K562 (cell line): ENCODE data around the gene DUSP28. TPM values are rescaled to one million over a fixed set of nuclear protein-coding genes. Genes with fewer than 3 reads are reported as not detected.
A peak's percentile ranks its signal among the peaks of the same experiment; 100 is the strongest.

Experiments
- CAMTA2 ChIP-seq: fragments of 250-450 bp; sonication (Bioruptor Pico); conservative IDR thresholded peaks from 2 replicates; pipeline ENCODE4 v1.5.1; 2022
- COPS2 ChIP-seq: fragments of 450-650 bp; conservative IDR thresholded peaks from 2 replicates; pipeline ENCODE4 v1.6.1; 2016; ENCODE audit warnings: mild to moderate bottlenecking, moderate library complexity
- CTBP1 ChIP-seq: fragments of 450-650 bp; IDR thresholded peaks from 2 replicates; pipeline ENCODE4 v1.6.1; 2016; ENCODE audit warnings: borderline replicate concordance
- ETV1 ChIP-seq: fragments of 450-650 bp; conservative IDR thresholded peaks from 2 replicates; pipeline ENCODE4 v1.6.1; 2016; ENCODE audit warnings: missing genetic modification characterization, control low read depth, low read depth, missing compliant biosample characterization
- FOS ChIP-seq: IDR thresholded peaks from 3 replicates; pipeline ENCODE4 v1.6.1; 2011; ENCODE audit not compliant: insufficient read length; ENCODE audit errors: extremely low read depth
- MTA1 ChIP-seq: fragments of 450-650 bp; IDR thresholded peaks from 2 replicates; pipeline ENCODE4 v1.6.1; 2017; ENCODE audit warnings: borderline replicate concordance
- NR2C1 ChIP-seq, 2 experiments: fragments of 450-650 bp; IDR thresholded peaks; 2 replicates each; pipeline ENCODE4 v1.6.1; 2017; ENCODE audit warnings: mild to moderate bottlenecking in 2 of 2, antibody characterized with exemption in 1 of 2, inconsistent platforms in 1 of 2, missing compliant biosample characterization in 1 of 2, missing genetic modification characterization in 1 of 2
- POLR2A ChIP-seq: fragments of 450-650 bp; conservative IDR thresholded peaks from 2 replicates; pipeline ENCODE4 v1.6.1; 2016
- POLR2AphosphoS5 ChIP-seq: IDR thresholded peaks from 2 replicates; pipeline ENCODE4 v1.6.1; 2011; ENCODE audit warnings: mild to moderate bottlenecking, low read depth, low read length, moderate library complexity; ENCODE audit not compliant: control insufficient read depth, insufficient read depth
- RCOR1 ChIP-seq, 2 experiments: IDR thresholded peaks; 2 replicates each; pipeline ENCODE4 v1.6.1; 2012; ENCODE audit warnings: low read depth in 2 of 2, low read length in 2 of 2, borderline replicate concordance in 1 of 2, improper control_type of control experiment in 1 of 2
- YY1 ChIP-seq, 3 experiments: IDR thresholded peaks; 2 replicates each; pipeline ENCODE4 v1.6.1; 2011; ENCODE audit warnings: low read length in 2 of 3, mild to moderate bottlenecking in 2 of 3, moderate library complexity in 2 of 3, borderline replicate concordance in 1 of 3, control low read depth in 1 of 3, low read depth in 1 of 3; ENCODE audit not compliant: insufficient read depth in 3 of 3, insufficient replicate concordance in 2 of 3, control insufficient read depth in 1 of 3, insufficient read length in 1 of 3; ENCODE audit errors: extremely low read depth in 1 of 3
- ZBTB12 ChIP-seq: fragments of 250-450 bp; sonication (Bioruptor Pico); IDR thresholded peaks from 2 replicates; pipeline ENCODE4 v1.4.0; 2020
- ZBTB40 ChIP-seq, 2 experiments: fragments of 450-650 bp in 1 of 2; sonication (generic) in 1 of 2; formaldehyde crosslinking in 1 of 2; IDR thresholded peaks; 2 replicates each; pipeline versions ENCODE4 v1.7.1 to v1.9.0; 2016 to 2022; ENCODE audit warnings: inconsistent platforms in 1 of 2, mild to moderate bottlenecking in 1 of 2, missing genetic modification reagents in 1 of 2
- ZNF143 ChIP-seq: sonication (generic); formaldehyde crosslinking; IDR thresholded peaks from 2 replicates; pipeline ENCODE4 v1.9.0; 2022; ENCODE audit warnings: mild to moderate bottlenecking, missing genetic modification reagents
- ZNF644 ChIP-seq: fragments of 200-800 bp; sonication (Bioruptor generic); IDR thresholded peaks from 2 replicates; pipeline ENCODE4 v1.6.1; 2016; ENCODE audit warnings: low read depth, missing genetic modification characterization, missing compliant biosample characterization
- polyA plus RNA-seq, 8 experiments: library from polyadenylated mRNA; depleted of rRNA in 4 of 8; stranded (reverse) in 5 of 8; unstranded in 3 of 8; fragments of >200 nt; fragmentation: Nextera tagmentation in 2 of 8; fragmentation: Illumina TruSeq in 1 of 8; extraction: Ambion mirVana in 2 of 8; extraction: Trizol in 1 of 8; gene quantifications; 2 replicates each; pipeline versions ENCODE4 v1.2.1 to v1.2.3, GENCODE V29; 2011 to 2014; ENCODE audit warnings: inconsistent platforms in 1 of 8, missing spikeins in 1 of 8
- total RNA-seq, 7 experiments: library from RNA; depleted of rRNA in 6 of 7; stranded (reverse); fragments of >200 nt in 6 of 7; fragmentation: Illumina TruSeq in 2 of 7; extraction: Trizol in 2 of 7; gene quantifications; 2 replicates each; pipeline versions ENCODE4 v1.2.1 to v1.2.3, GENCODE V29; 2011 to 2021; ENCODE audit warnings: low replicate concordance in 1 of 7

DUSP28 gene
- total and polyA plus RNA-seq, 9 of the 15 experiments (the other 6 are each of a cell fraction or from before 2014, with no cell fraction given), result 2.8 to 8.1 (median 4.2) TPM

GRCh38 chr2:240586198-240586918, 26.2 kb downstream of the DUSP28 start, which contains the start of gene CAPN10 (continued):
- TF ChIP-seq ZBTB40 (IDR thresholded peaks at IDR 0.05) (peak; percentile 91), ZBTB40 (CRISPR knock-in tag; IDR thresholded peaks at IDR 0.05) (no peak), CAMTA2 (CRISPR knock-in tag) (no peak), COPS2 (no peak), YY1 (IDR thresholded peaks at IDR 0.05; ENCODE audit: borderline replicate concordance in 1 of 3, control insufficient read depth in 1 of 3, extremely low read depth in 1 of 3, insufficient read depth in 3 of 3, insufficient read length in 1 of 3, insufficient replicate concordance in 2 of 3, low read depth in 1 of 3, low read length in 2 of 3) (peak in 2 of 3 experiments; percentile 24 to 49), ETV1 (tag) (peak; percentile 68), MTA1 (peak; percentile 90), RCOR1 (IDR thresholded peaks at IDR 0.05; ENCODE audit: borderline replicate concordance in 1 of 2, low read depth in 2 of 2, low read length in 2 of 2) (peak in 1 of 2 experiments; percentile 64; a peak in 2 of 4 replicates), CTBP1 (peak; percentile 49), FOS (peak; percentile 22), ZNF644 (tag) (peak; percentile 63; the same call in 1 of the 2 replicates), POLR2AphosphoS5 (0 out of 2 replicates have a peak, but pooled peaks have one; percentile 1), ZBTB12 (CRISPR knock-in tag) (0 out of 2 replicates have a peak, but pooled peaks have one; percentile 36), POLR2A (peak; percentile 79), ZNF143 (CRISPR knock-in tag) (peak; percentile 96), NR2C1 (IDR thresholded peaks at IDR 0.05) (peak; percentile 90), NR2C1 (tag; IDR thresholded peaks at IDR 0.05) (peak; percentile 94)
